Lower leg skin (tissue), 3 donors: ENCODE data around the gene LRP1B.

Source experiments
- CTCF ChIP-seq, 3 donors: fragments of 450-650 bp; IDR thresholded peaks; one replicate each; pipeline ENCODE4 v1.5.1; 2016; ENCODE audit warnings: antibody characterized with exemption in 3 of 3, mild to moderate bottlenecking in 3 of 3, moderate library complexity in 2 of 3
- POLR2A ChIP-seq, 2 donors: fragments of 450-650 bp; IDR thresholded peaks; one replicate each; pipeline ENCODE4 v1.6.1; 2016 to 2017; ENCODE audit warnings: antibody characterized with exemption in 2 of 2, mild to moderate bottlenecking in 1 of 2, moderate library complexity in 1 of 2

GRCh38 chr2:140200307-140200706 lies 1930.5 kb downstream of the LRP1B start:
- TF ChIP-seq CTCF (IDR thresholded peaks at IDR 0.05) (no peak), POLR2A (IDR thresholded peaks at IDR 0.05) (no peak)
